Mucosa of stomach (tissue), 1 donor: Measurements from ENCODE around the gene AP3S2.
"Not testable (repeated sequence)": the region's sequence is repeated elsewhere in the genome, so short reads cannot be mapped to it uniquely, and the experiment has no call there.

ENCODE experiments used
- H3K27me3 ChIP-seq: one replicate; pipeline ENCODE4 v1.7.0; 2013; ENCODE audit warnings: mild to moderate bottlenecking, low read length; ENCODE audit not compliant: control insufficient read depth, insufficient read depth
- H3K36me3 ChIP-seq: one replicate; pipeline ENCODE4 v1.7.0; 2013; ENCODE audit warnings: low read length; ENCODE audit not compliant: control insufficient read depth, insufficient read depth
- H3K4me1 ChIP-seq: one replicate; pipeline ENCODE4 v1.7.0; 2013; ENCODE audit warnings: mild to moderate bottlenecking, low read length; ENCODE audit not compliant: control insufficient read depth, insufficient read depth
- H3K4me3 ChIP-seq: one replicate; pipeline ENCODE4 v1.7.0; 2013; ENCODE audit warnings: low read length
- H3K9ac ChIP-seq: one replicate; pipeline ENCODE4 v1.7.0; 2013; ENCODE audit warnings: mild to moderate bottlenecking, low read length, moderate library complexity
- H3K9me3 ChIP-seq: one replicate; pipeline ENCODE4 v1.7.0; 2013; ENCODE audit warnings: mild to moderate bottlenecking, low read length, moderate library complexity; ENCODE audit not compliant: control insufficient read depth
- donor health status: Pancreatic carcinoma.

AP3S2 gene

DNA sequence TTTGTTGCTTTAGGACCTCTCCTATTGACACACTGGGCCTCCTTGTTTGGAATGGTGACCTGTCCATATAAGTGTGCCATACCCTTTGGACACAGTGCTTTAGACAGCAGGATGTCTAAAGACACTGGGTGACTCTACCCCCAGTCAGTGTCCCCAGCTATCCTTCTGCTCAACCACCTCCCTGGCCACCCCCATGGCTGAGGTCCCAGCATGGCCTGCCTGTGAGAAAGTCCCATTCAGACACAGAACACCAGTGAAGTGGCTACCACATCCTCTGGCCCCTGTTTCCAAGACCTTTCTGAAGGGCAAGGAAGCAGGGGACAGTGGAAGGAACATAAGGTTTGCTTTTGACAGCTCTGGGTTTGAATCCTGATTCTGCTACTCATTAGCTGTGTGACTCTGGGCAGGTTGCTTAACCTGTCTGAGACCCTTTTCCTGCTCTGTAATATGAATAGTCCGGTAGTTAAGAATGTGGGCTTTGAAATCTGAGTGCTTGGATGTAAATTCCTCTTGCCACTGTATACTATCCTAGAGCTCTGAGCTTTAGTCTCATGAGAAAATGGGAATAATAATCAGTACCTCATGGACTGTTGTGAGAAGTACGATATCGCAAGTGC, 6.3 kb upstream of the AP3S2 start:
- no peaks in the 10 kb centered on the region for H3K9me3 ChIP-seq
- peaks cover 19% of the 10 kb centered on the region for H3K36me3 ChIP-seq
- no peaks in the 10 kb centered on the region for H3K4me1 ChIP-seq
- H3K27me3 ChIP-seq = no peaks in the 10 kb centered on the region
- no peak overlapping the region for H3K9ac ChIP-seq
- H3K4me3 ChIP-seq = no peak overlapping the region

DNA sequence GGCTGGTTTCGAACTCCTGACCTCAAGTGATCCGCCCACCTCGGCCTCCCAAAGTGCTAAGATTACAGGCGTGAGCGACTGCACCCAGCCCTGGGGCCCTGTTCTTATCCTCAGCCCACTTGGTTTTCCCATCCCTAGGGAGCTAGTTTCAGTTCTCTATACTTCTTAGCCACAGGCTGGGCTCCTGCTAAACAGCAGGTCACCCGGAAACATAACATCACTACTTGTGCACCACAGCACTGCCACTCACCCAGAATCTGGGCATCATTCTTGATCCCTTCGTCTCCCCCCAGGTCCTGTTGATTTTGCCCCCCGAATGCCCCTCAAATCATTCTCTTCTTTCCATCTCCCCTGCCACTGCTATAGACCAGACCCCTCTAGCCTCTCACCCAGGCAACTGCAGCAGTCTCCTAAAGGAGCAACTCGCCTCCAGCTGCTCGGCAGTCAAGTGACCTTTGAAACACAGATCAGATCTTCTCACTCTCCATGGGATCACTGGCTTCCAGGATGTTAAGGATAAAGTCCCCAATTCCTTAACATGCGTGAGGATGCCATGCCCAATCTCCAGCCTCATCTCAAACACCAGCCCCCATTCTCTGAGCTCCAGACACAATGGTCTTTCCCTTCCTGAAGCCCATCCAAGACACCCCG, 5.6 kb upstream of the AP3S2 start:
- Histone ChIP-seq H3K36me3 (peaks cover 19% of the 10 kb centered on the region), H3K4me3 (no peak overlapping the region), H3K4me1 (no peaks in the 10 kb centered on the region), H3K27me3 (no peaks in the 10 kb centered on the region), H3K9me3 (no peaks in the 10 kb centered on the region), H3K9ac (no peak overlapping the region)

DNA sequence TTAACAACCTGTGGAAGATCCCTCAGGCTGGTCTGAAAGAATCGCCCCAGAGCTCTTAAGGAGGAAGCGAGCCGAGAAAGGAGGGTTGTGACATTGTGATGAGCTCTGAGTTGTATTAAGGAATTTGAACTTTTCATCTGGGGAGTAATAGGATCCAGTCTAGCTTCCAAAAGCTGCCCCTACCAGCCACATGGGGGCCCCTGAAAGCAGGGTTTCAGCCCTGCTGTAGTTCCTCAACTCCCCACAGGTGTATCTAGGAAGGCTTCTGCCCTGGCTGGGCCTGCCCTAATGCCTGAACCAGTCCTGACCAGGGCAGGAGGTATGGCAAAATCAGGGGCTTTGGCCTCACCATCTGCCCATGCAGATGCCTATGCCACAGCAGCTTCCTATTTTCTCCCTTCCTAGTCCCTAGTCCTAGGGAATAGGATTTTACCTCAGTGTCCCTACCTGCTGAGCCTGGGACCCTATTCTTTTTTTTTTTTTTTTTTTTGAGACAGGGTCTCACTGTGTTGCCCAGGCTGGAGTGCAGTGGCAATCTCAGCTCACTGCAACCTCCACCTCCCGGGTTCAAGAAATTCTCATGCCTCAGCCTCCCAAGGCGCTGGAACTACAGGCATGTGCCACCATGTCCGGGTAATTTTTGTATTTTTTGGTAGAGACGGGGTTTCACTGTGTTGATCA, 5.0 kb upstream of the AP3S2 start:
- no peaks in the 10 kb centered on the region for H3K27me3 ChIP-seq
- no peaks in the 10 kb centered on the region for H3K4me1 ChIP-seq
- no peaks in the 10 kb centered on the region for H3K9me3 ChIP-seq
- H3K9ac ChIP-seq = no peak overlapping the region
- no peak overlapping the region for H3K4me3 ChIP-seq
- peaks cover 17% of the 10 kb centered on the region for H3K36me3 ChIP-seq

DNA sequence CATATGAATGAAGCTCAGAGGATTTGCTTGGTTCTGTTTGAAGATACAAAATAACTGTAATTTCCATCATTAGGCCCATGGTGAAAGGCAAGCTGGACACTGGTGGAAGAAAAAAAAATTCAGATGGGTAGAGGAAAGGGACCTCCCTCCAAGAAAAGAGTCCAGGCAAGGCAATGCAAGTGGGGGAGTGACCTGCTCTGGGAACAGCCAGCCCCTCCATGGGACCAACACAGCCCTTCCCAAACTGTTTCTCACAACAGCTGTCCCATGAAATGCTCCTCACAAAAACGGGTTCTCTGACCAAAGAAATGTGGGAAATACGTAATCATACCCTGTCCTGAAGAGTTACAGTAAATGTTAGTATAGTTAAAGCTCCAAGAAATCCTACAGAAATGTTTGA, 4.4 kb upstream of the AP3S2 start:
- Histone ChIP-seq H3K9me3 (no peaks in the 10 kb centered on the region), H3K4me1 (no peaks in the 10 kb centered on the region), H3K36me3 (peaks cover 11% of the 10 kb centered on the region), H3K4me3 (no peak overlapping the region), H3K9ac (no peak overlapping the region), H3K27me3 (no peaks in the 10 kb centered on the region)

DNA sequence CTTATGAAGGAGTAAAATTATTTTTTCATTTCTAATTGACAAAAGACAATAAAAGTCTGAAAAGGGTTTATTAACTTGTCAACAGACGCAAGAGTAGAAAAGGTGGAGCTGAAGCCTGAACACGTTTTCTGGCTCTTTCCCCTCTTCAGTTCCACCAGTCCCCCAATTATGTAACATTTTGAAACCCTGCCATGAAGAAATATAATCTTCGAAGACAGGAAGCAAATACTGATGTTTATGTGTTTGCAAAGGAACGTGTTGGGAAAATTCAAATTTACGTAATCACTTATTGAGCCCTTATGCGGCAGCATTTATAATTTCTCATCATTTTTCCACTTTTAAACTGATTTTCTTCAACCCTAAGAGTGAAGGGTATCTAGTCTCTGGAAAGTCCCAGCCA, 767 bp downstream of the AP3S2 start:
- no peaks in the 10 kb centered on the region for H3K4me1 ChIP-seq
- H3K4me3 ChIP-seq = peak overlapping the region; percentile 89
- peak overlapping the region; percentile 90 for H3K9ac ChIP-seq
- no peaks in the 10 kb centered on the region for H3K27me3 ChIP-seq
- H3K9me3 ChIP-seq = no peaks in the 10 kb centered on the region
- H3K36me3 ChIP-seq = no peaks in the 10 kb centered on the region

DNA sequence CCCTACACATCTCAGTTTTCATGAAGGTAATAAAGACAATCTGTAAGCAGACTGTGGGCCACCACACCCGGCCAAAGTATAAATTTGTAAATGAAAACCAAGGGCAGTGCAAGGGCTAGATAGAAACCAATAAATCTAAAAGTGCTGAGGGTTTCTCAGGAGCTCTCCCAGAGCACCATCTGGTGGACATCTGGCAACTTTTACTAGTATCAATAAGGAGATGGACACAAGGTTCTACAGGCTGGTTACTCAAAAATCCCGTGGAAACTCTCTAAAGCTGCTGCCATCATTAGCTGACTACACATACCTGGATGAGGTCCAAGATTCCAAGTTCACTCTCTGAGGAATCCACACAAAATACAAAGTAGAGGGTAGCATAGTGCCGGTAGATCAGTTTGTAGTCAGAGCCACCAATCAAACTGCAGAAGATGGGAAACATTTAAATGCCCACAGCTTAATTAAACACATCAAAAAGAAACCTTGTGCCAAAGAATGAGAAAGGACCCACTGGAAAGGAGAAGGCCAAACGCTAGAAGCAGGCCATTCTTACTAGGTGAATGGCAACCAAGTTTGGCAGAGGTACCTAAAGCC, 5.5 kb downstream of the AP3S2 start:
- H3K27me3 ChIP-seq = no peaks in the 10 kb centered on the region
- no peaks in the 10 kb centered on the region for H3K9me3 ChIP-seq
- no peak overlapping the region for H3K4me3 ChIP-seq
- no peaks in the 10 kb centered on the region for H3K36me3 ChIP-seq
- H3K4me1 ChIP-seq = no peaks in the 10 kb centered on the region
- no peak overlapping the region for H3K9ac ChIP-seq

DNA sequence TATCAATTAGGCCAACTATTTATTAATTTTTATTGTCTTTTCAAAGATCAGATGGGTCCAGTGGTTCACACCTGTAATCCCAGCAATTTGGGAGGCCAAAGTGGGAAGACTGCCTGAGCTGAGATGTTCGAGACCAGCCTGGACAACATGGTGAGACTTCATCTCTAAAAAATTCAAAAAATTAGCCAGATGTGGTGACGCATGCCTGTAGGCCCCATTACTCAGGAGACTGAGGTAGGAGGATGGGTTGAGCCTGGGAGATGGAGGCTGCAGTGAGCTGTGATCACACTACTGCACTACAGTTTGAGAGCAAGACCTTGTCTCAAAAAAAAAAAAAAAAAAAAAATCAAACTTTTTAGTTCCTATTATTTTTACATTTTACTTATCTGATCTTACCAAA, 8.2 kb downstream of the AP3S2 start:
- Histone ChIP-seq H3K27me3 (no peaks in the 10 kb centered on the region), H3K4me3 (no peak overlapping the region), H3K4me1 (no peaks in the 10 kb centered on the region), H3K36me3 (no peaks in the 10 kb centered on the region), H3K9me3 (no peaks in the 10 kb centered on the region), H3K9ac (no peak overlapping the region)

DNA sequence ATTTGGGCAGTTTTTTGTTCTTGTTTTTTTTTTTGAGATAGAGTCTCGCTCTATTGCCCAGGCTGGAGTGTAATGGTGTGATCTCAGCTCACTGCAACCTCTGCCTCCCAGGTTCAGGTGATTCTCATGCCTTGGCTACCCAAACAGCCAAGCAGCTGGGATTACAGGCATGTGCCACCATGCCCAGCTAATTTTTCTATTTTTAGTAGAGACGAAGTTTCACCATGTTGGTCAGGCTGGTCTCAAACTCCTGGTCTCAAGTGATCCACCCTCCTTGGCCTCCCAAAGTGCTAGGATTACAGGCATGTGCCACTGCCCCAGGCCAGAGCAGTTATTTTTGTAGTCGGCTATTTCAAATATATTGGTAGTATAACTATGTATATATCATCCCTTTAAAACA, 8.6 kb downstream of the AP3S2 start:
- not testable (repeated sequence) for H3K36me3 ChIP-seq, H3K9ac ChIP-seq, H3K27me3 ChIP-seq, H3K4me1 ChIP-seq, H3K9me3 ChIP-seq, H3K4me3 ChIP-seq

DNA sequence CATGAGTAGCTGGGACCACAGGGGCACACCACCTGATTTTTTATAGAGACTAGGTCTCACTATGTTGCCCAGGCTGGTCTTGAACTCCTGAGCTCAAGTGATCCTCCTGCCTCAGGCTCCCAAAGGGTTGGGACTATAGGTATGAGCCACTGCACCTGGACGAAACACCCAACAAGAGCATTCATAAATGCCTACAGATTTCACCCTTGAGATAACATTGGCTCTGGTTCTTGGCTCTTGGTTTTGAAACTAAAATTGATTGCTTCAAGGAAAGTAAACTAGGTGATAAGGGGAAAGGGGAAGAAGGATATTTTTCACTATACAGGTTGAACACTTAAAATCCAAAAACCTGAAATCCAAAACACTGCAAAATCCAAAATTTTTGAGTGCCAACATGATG, 10.3 kb downstream of the AP3S2 start:
- Histone ChIP-seq H3K9me3 (no peaks in the 10 kb centered on the region), H3K4me1 (no peaks in the 10 kb centered on the region), H3K36me3 (no peaks in the 10 kb centered on the region), H3K27me3 (no peaks in the 10 kb centered on the region), H3K4me3 (no peak overlapping the region), H3K9ac (no peak overlapping the region)

DNA sequence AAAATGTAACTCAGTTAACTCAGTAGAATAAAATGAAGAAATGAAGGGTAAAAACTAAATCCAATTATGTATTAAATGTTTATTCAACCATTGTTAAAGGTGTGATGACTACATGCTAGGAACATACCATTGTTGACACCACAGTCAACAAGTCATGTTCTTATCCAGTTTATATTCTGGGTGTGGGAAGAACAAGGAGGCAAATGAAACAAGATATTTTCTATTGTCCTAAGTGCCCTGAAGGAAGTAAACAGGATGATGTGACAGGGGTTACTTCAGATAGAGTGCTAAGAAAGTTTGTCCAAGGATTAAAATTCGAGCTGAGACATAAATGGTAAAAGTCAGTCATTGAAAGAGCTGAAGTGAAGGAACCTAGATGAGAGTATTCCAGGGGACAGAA, 13.1 kb downstream of the AP3S2 start:
- Histone ChIP-seq H3K9me3 (no peaks in the 10 kb centered on the region), H3K4me1 (no peaks in the 10 kb centered on the region), H3K4me3 (no peak overlapping the region), H3K9ac (no peak overlapping the region), H3K27me3 (no peaks in the 10 kb centered on the region), H3K36me3 (peaks cover under 1% of the 10 kb centered on the region)

DNA sequence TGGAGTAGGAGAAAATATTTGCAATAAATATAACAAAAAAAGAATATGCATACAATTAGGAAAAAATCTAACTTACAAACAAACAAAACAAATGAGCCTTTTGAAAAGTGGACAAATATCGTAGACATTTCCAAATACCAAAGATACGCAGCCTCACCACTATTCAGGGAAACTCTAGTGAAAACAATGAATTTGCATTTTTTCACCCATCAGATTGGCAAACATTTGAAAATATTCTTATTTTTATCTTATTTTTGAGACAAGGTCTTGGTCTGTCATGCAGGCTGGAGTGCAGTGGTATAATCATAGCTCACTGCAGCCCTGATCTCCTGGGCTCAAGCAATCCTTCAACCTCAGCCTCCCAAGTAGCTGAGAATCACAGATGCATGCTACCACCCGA, 15.5 kb downstream of the AP3S2 start:
- Histone ChIP-seq H3K4me3 (no peak overlapping the region), H3K4me1 (no peaks in the 10 kb centered on the region), H3K36me3 (peaks cover 5% of the 10 kb centered on the region), H3K9ac (no peak overlapping the region), H3K9me3 (no peaks in the 10 kb centered on the region), H3K27me3 (no peaks in the 10 kb centered on the region)

DNA sequence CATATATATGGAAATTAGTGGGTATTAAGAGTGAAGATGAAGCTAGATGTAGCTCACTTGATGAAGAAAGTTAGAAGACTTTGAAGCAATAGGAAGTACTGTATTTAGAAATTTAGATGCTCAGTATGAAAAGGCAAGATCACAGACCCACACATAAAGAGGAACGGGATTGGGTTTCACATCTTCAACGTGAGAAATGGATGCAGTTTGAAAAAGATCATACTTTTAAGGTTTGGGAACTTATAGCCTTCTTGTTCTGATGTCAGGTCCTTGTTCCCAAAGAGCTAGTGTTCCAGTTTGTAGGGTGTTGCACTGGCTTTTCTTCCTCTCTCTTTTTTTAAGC, 16.7 kb downstream of the AP3S2 start:
- H3K4me1 ChIP-seq = no peaks in the 10 kb centered on the region
- H3K4me3 ChIP-seq = no peak overlapping the region
- peaks cover 5% of the 10 kb centered on the region for H3K36me3 ChIP-seq
- H3K27me3 ChIP-seq = no peaks in the 10 kb centered on the region
- H3K9ac ChIP-seq = no peak overlapping the region
- no peaks in the 10 kb centered on the region for H3K9me3 ChIP-seq
